Measurements from ENCODE around the gene TBC1D17. TPM values are rescaled to one million over a fixed set of nuclear protein-coding genes. Genes with fewer than 3 reads are reported as not detected.

Gene TBC1D17
- total RNA-seq, 1 donor from 2014 or later = 33.9 TPM

- Mint-ChIP-seq H3K4me1 (ENCODE audit: unreplicated experiment) (peaks cover 20% of the 10 kb centered on the region), H3K27me3 (no peaks in the 10 kb centered on the region), H3K9me3 (peaks cover 4% of the 10 kb centered on the region), H3K4me3 (peak overlapping the region; percentile 98), H3K36me3 (peaks cover 21% of the 10 kb centered on the region), H3K27ac (peak overlapping the region; percentile 60)
- no peak for TF ChIP-seq CTCF (conservative IDR thresholded peaks at IDR 0.05)
- DNase-seq (ENCODE audit: extremely low spot score, unreplicated experiment) = no peak
These were observed 50.2 kb downstream of the TBC1D17 start for GRCh38 chr19:49927526-49928264.

GRCh38 chr19:49929121-49929610 lies 51.7 kb downstream of the TBC1D17 start, which contains the start of the genes ATF5 and NUP62:
Gene ATF5 (plus strand): TSS chr19:49929205. CDS start chr19:49930851, 1,646 bp downstream.
Gene NUP62 (minus strand): TSS chr19:49929504. CDS start chr19:49909807, 19,697 bp downstream.
- DNase-seq (ENCODE audit: extremely low spot score, unreplicated experiment) = peak; percentile 98
- Mint-ChIP-seq H3K4me3 (peak within 1 kb of the TSS; percentile 98), H3K36me3 (peaks cover 25% of the 10 kb centered on the region), H3K27ac (peak within 1 kb of the TSS; percentile 100), H3K4me1 (ENCODE audit: unreplicated experiment) (peaks cover 20% of the 10 kb centered on the region), H3K27me3 (no peaks in the 10 kb centered on the region), H3K9me3 (peaks cover 4% of the 10 kb centered on the region)
- no peak for TF ChIP-seq CTCF (conservative IDR thresholded peaks at IDR 0.05)

- Mint-ChIP-seq H3K9me3 (peaks cover 4% of the 10 kb centered on the region), H3K36me3 (peaks cover 25% of the 10 kb centered on the region), H3K27me3 (no peaks in the 10 kb centered on the region), H3K4me1 (ENCODE audit: unreplicated experiment) (peaks cover 20% of the 10 kb centered on the region), H3K27ac (peak overlapping the region; percentile 100), H3K4me3 (peak overlapping the region; percentile 98)
- peak; percentile 93 for DNase-seq (ENCODE audit: extremely low spot score, unreplicated experiment)
- peak; percentile 39 for TF ChIP-seq CTCF (conservative IDR thresholded peaks at IDR 0.05)
These were observed 52.3 kb downstream of the TBC1D17 start for GRCh38 chr19:49929611-49930482.

GRCh38 chr19:49930483-49931011 lies 53.0 kb downstream of the TBC1D17 start:
- DNase-seq (ENCODE audit: extremely low spot score, unreplicated experiment) = no peak
- Mint-ChIP-seq H3K36me3 (peaks cover 25% of the 10 kb centered on the region), H3K27me3 (no peaks in the 10 kb centered on the region), H3K27ac (peak overlapping the region; percentile 100), H3K4me3 (peak overlapping the region; percentile 98), H3K9me3 (peaks cover 4% of the 10 kb centered on the region), H3K4me1 (ENCODE audit: unreplicated experiment) (peaks cover 20% of the 10 kb centered on the region)
- no peak for TF ChIP-seq CTCF (conservative IDR thresholded peaks at IDR 0.05)

- Mint-ChIP-seq H3K27me3 (peaks cover 4% of the 10 kb centered on the region), H3K4me1 (ENCODE audit: unreplicated experiment) (peaks cover 20% of the 10 kb centered on the region), H3K27ac (no peak overlapping the region), H3K4me3 (peak overlapping the region; percentile 51), H3K9me3 (peaks cover 4% of the 10 kb centered on the region), H3K36me3 (peaks cover 25% of the 10 kb centered on the region)
- TF ChIP-seq CTCF (conservative IDR thresholded peaks at IDR 0.05) = no peak
- no peak for DNase-seq (ENCODE audit: extremely low spot score, unreplicated experiment)
These were observed 54.0 kb downstream of the TBC1D17 start for GRCh38 chr19:49931293-49932040.

All from type B pancreatic cell (in vitro differentiated cells).